Activated naive CD4-positive, alpha-beta T cell treated with anti-CD3 and anti-CD28 coated beads for 36 hours (primary cell): Measurements from ENCODE around the gene RASGRP2. TPM values are rescaled to one million over a fixed set of nuclear protein-coding genes. Genes with fewer than 3 reads are reported as not detected.

Experiments used
- CTCF ChIA-PET: fragments of 350-600 bp; sonication (Branson Sonifier 250); formaldehyde crosslinking; loops from one replicate; lab custom pipeline; 2021; ENCODE audit warnings: antibody characterized with exemption; lab: Charles Lee
- DNase-seq: peaks from one replicate; pipeline ENCODE4 v3.0.0-alpha.2; 2020
- H3K27ac Mint-ChIP-seq: one replicate; pipeline ENCODE4 v1.8.0; 2021; ENCODE audit warnings: mild to moderate bottlenecking, mixed read lengths
- H3K27me3 Mint-ChIP-seq: one replicate; pipeline ENCODE4 v1.8.0; 2021; ENCODE audit warnings: low read depth, mixed read lengths
- H3K36me3 Mint-ChIP-seq: one replicate; pipeline ENCODE4 v1.8.0; 2021; ENCODE audit warnings: low read depth, mixed read lengths
- H3K4me1 Mint-ChIP-seq: one replicate; pipeline ENCODE4 v1.8.0; 2021; ENCODE audit warnings: low read depth, mixed read lengths
- H3K4me3 Mint-ChIP-seq: one replicate; pipeline ENCODE4 v1.8.0; 2021; ENCODE audit warnings: mild to moderate bottlenecking, moderate library complexity, mixed read lengths
- H3K9me3 Mint-ChIP-seq: one replicate; pipeline ENCODE4 v1.8.0; 2021; ENCODE audit warnings: mixed read lengths
- intact Hi-C: fragments of 100-400 bp; cut with micrococcal nuclease; formaldehyde crosslinking; loops from one replicate; pipeline ENCODE4 v1.15.1; 2023
- total RNA-seq, 2 experiments: library from RNA; stranded (reverse); gene quantifications; one replicate each; pipeline ENCODE4 v1.2.3, GENCODE V29; 2021

RASGRP2 gene
- total RNA-seq, 2 experiments from 2014 or later: 5.2 to 5.6 TPM

DNA sequence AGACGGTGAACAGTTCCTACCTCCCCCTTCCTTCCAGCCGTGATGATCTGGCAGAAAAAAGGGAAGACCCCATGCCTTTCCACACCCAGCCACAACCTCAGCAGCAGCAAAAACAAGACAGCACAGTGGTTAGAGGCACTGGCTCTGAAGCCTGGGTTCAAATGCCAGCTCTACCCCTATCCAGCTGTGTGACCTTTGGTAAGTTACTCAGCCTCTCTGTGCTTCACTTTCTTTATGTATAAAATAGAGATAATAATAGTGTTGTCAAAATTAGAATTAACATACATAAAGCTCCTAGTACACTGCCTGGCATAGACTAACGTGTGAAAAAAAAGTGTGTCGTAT is 25.2 kb downstream of the RASGRP2 start:
- intact Hi-C loops: no loop called here

DNA sequence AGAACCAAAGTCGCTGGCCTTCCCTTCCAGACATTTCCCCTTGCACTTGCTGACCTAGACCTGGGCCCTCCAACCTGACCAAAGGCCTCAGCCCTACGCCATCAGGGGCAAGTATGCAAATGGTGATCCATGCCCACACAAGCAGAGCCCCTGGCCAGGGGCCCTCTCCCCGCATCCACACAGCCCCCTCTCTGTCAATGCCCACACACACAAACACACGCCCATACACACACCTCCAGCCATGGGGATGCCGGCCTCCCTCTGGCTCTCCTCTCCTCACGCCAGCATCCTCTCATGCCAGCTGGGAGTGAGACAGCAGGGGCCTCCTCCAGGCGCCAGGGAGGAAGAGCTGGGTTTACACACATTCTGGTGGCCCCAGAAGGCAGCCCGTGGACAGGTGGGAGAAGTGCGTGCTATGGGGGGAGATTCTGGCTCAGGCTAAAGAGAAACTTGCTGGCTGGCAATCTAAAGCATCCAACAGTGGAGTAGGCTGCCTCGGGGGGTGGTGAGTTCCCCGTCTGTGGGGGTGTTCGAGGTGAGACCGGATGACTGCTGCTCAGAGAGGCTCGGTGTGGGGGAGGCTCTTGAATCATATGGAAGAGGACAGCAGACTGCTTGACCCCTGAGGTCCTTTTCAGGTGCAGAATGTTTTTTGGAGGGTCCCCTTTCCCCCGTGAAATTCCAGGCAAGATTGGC is 25.7 kb downstream of the RASGRP2 start:
- peaks cover 58% of the 10 kb centered on the region for H3K27me3 Mint-ChIP-seq
- DNase-seq: no peak
- no peaks in the 10 kb centered on the region for H3K9me3 Mint-ChIP-seq
- H3K36me3 Mint-ChIP-seq: no peaks in the 10 kb centered on the region
- intact Hi-C loops: no loop called here
- H3K4me1 Mint-ChIP-seq: no peaks in the 10 kb centered on the region
- H3K4me3 Mint-ChIP-seq: no peak overlapping the region
- CTCF ChIA-PET: interaction anchor here (2.2 kb wide), 1 partner anchor 29 kb away, joined by 9 read pairs; no protein-coding TSS in a partner anchor
- H3K27ac Mint-ChIP-seq: no peak overlapping the region

More for the DNA sequence above, 25.2 kb downstream of the RASGRP2 start:
- no peak for DNase-seq
- Mint-ChIP-seq H3K36me3 (no peaks in the 10 kb centered on the region), H3K4me1 (peaks cover 3% of the 10 kb centered on the region), H3K27ac (no peak overlapping the region), H3K9me3 (no peaks in the 10 kb centered on the region), H3K4me3 (no peak overlapping the region), H3K27me3 (peaks cover 58% of the 10 kb centered on the region)
- CTCF ChIA-PET: interaction anchor here (2.2 kb wide), 1 partner anchor 30 kb away, joined by 9 read pairs; no protein-coding TSS in a partner anchor

DNA sequence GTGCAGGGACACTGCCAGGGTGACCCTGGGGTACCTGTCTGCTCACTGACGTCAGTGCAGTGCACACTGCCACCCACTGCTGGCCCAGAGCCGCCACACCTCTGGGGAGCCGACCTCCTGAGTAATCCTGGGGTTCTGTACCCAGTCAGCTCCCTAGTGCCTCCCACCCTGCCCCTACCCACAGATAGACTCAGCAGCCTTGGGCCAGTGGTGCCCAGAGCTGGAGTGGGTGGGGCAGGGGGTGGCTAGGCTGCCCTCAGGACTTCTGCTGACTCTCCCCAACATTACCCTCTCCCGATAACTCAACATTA is 26.7 kb downstream of the RASGRP2 start:
- no peaks in the 10 kb centered on the region for H3K9me3 Mint-ChIP-seq
- H3K27me3 Mint-ChIP-seq: peaks cover 59% of the 10 kb centered on the region
- CTCF ChIA-PET: interaction anchor here (0.8 kb wide), 1 partner anchor 29 kb away, joined by 3 read pairs; no protein-coding TSS in a partner anchor
- no peaks in the 10 kb centered on the region for H3K36me3 Mint-ChIP-seq
- no peak overlapping the region for H3K4me3 Mint-ChIP-seq
- peaks cover 2% of the 10 kb centered on the region for H3K4me1 Mint-ChIP-seq
- DNase-seq: no peak
- no peak overlapping the region for H3K27ac Mint-ChIP-seq
- intact Hi-C loops: no loop called here

DNA sequence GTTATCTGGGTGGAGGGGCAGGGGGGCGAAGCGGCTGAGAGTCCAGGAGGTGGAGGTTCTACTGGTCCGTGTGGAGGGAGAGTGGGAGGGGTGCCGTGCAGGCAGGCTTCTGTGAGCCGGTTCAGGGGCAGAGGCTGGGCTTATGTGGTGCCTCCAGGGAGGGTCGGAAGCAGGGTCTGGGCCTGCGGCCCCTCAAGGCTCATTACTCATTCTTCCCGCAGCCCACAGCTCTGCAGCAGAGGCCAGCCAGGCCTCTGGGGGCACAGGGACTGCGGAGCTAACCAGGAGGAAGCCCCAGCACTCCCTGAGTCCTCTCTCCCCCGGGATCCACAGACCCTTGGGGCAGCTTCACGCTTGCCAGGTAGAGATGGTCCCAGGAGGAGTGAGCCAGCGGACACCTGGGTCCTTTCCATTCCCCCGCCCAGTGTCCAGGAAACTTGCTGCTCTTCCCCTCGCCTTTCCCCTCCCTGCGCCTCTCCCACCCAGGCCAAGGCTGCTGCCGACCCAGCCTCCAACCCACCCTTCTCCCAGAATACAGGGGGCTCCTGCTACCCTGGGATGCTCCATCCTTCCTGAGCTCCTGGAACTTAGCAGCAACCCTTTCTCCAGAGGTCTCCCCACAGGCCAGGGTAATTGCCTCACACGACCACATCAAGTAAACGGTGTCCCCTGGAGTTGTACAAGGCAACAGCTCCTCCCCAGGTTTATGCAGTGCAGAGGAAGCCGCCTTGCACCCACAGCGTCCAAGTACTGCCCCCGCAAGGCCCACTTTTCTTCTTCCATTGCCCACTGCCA is 27.3 kb downstream of the RASGRP2 start:
- H3K4me3 Mint-ChIP-seq: no peak overlapping the region

DNA sequence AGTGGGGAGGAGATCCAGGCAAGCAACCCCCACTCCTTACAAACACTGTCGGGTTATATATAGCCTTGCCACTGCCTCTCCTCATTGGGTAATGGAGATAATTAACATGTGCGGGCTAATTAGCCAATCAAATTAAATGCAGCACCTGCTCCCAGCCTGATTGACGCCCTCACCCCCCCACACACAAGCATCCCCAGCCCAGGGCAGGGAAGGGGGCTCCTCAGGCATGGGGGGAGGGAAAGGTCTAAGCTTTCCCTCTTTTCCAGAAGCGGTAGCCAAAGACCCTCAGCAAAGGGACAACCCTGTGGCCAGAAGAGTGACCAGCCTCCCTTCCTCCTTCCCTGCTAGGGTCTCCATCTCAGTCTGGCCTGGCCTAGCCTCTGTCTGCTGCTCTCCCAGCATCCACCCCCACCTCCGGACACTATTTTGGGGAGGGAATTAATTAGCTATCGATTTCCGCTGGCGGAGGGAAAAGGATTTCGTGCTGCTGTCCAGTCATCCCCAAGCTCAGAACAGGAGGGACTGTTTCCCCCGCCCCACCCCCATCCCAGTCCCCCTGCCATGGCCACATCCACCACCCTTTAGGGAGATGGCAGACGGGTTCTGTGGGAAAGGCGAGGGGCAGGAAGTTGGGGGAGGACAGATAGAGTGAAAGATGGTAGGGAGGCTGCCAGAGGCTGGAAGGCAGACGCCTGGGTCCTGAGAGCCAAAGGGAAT is 28.0 kb downstream of the RASGRP2 start:
- CTCF ChIA-PET: interaction anchor here (0.7 to 1.2 kb wide), 2 partner anchors 27 to 28 kb away, joined by 3 to 4 read pairs; no protein-coding TSS in a partner anchor
- DNase-seq: no peak
- no peak overlapping the region for H3K27ac Mint-ChIP-seq
- peaks cover 12% of the 10 kb centered on the region for H3K4me1 Mint-ChIP-seq
- intact Hi-C loops: no loop called here
- H3K9me3 Mint-ChIP-seq: no peaks in the 10 kb centered on the region
- no peaks in the 10 kb centered on the region for H3K36me3 Mint-ChIP-seq
- H3K4me3 Mint-ChIP-seq: no peak overlapping the region
- H3K27me3 Mint-ChIP-seq: peaks cover 62% of the 10 kb centered on the region

More for the DNA sequence above, 27.3 kb downstream of the RASGRP2 start:
- no peak for DNase-seq
- H3K27ac Mint-ChIP-seq: no peak overlapping the region
- H3K27me3 Mint-ChIP-seq: peaks cover 59% of the 10 kb centered on the region
- intact Hi-C loops: no loop called here
- peaks cover 7% of the 10 kb centered on the region for H3K4me1 Mint-ChIP-seq
- no peaks in the 10 kb centered on the region for H3K9me3 Mint-ChIP-seq
- no peaks in the 10 kb centered on the region for H3K36me3 Mint-ChIP-seq
- CTCF ChIA-PET: no interaction called here

DNA sequence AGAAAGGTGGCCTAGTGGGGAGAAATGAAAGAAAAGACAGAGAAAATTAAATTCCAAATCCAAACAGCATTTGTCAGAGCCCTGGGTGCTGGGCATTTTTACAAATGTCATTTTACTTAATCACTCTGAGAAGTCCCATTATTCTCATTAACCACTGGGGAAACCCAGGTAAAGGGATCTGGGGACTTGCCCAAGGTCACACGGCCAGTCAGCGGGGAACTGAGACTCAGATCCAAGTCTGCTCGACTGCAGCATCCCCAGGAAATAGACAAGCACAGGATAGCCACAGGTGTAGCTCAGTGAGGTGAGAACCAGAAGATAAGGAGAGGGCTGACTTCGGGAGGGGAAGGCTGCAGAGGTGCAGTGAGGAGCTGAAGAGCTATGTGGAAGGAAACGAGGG is 28.8 kb downstream of the RASGRP2 start:
- H3K27me3 Mint-ChIP-seq: peaks cover 63% of the 10 kb centered on the region
- intact Hi-C loops: no loop called here
- peaks cover 14% of the 10 kb centered on the region for H3K4me1 Mint-ChIP-seq
- no peak overlapping the region for H3K4me3 Mint-ChIP-seq
- H3K9me3 Mint-ChIP-seq: no peaks in the 10 kb centered on the region
- H3K27ac Mint-ChIP-seq: no peak overlapping the region
- CTCF ChIA-PET: interaction anchor here (0.7 to 1.2 kb wide), 3 partner anchors 26 to 29 kb away, joined by 3 to 4 read pairs (median 3); no protein-coding TSS in a partner anchor
- DNase-seq: no peak
- H3K36me3 Mint-ChIP-seq: no peaks in the 10 kb centered on the region

DNA sequence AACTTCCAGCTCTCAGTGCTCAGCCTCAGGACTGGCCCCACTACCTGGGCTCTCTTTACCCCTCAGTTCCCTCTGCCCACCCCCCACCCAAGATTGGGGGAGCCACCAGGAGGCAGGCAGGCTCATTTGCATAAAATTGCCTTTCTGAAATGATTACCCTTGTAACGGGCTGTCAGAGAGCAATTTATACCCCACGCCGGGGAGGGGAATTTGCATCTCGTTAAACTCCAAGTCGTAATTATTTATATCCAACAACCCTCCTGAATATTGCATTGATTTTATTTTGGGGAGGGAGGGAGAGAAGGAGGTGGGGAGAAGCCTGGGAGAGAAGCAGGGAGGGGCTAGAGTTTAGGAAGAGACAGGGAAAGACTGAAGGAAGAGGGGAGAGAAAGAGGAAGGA is 29.3 kb downstream of the RASGRP2 start:
- no peak overlapping the region for H3K4me3 Mint-ChIP-seq
- H3K4me1 Mint-ChIP-seq: peaks cover 14% of the 10 kb centered on the region
- DNase-seq: no peak
- H3K27ac Mint-ChIP-seq: no peak overlapping the region
- H3K27me3 Mint-ChIP-seq: peaks cover 61% of the 10 kb centered on the region
- CTCF ChIA-PET: interaction anchor here (1.0 to 1.2 kb wide), 2 partner anchors 26 to 28 kb away, joined by 3 to 4 read pairs; no protein-coding TSS in a partner anchor
- H3K36me3 Mint-ChIP-seq: no peaks in the 10 kb centered on the region
- intact Hi-C loops: no loop called here
- H3K9me3 Mint-ChIP-seq: no peaks in the 10 kb centered on the region

DNA sequence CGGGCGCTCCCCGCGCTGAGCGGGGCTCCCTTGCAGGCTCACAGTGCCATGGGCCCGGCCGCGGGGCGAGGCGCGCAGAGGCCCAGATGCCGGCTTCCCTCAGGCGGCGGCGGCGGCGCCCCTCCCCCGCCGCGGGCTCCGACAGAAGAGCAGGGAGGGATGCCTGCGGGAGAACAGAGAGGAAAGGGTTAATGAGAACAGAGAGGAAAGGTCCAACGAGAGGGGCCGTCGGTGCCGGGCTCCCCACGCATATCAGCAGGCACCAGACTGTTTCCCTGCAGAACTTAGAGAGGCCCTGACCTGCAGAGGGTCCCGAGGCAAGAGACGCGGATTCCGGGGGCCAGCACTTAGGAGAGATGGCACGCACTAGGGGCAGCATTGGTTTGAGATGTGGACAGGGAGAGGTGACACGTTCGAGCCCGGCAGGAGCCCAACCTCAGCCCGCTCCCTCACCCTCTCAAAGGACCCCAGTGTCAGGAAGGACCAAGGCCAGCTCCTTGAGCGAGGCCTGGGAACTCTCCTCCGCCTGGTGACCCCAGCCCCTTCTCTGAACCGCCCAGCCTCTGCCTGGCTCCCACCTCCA is 30.1 kb downstream of the RASGRP2 start:
- Mint-ChIP-seq H3K4me1 (peaks cover 14% of the 10 kb centered on the region), H3K36me3 (no peaks in the 10 kb centered on the region), H3K27ac (no peak overlapping the region), H3K4me3 (peak overlapping the region; percentile 19), H3K27me3 (peaks cover 63% of the 10 kb centered on the region), H3K9me3 (no peaks in the 10 kb centered on the region)
- DNase-seq: no peak
- CTCF ChIA-PET: no interaction called here
- intact Hi-C loops: no loop called here

DNA sequence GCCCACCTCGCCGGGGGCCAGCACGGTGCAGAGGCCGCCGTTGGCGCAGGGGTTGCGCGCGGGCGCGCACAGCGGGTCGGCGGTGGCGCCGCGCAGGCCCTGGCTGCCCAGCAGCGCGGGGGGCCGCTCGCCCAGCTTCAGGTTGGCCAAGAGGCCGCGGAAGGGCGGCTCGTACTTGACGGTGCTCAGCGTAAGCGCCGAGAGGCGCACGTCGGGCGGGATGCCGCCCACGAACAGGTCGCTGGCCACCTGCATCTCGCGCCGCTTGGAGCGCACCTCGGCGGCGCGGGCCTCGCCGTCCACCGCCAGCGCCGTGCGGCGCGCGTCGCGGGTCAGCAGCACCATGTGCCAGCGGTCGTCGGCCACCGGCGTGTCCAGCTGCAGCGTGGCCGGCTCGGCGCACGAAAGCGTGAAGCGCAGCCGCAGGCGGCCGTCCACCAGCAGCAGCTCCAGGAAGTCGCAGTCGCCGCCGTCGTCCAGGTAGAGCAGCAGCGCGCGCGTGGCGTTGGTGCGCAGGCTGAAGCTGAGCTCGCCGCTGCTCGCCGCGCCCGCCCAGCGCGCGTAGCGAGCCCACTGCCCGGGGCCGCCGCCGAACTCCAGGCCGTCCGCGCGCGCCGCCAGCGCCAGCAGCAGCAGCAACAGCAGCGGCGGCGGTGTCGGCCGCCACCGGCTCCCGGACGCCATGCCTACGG is 30.8 kb downstream of the RASGRP2 start:
- peaks cover 14% of the 10 kb centered on the region for H3K4me1 Mint-ChIP-seq
- H3K4me3 Mint-ChIP-seq: no peak overlapping the region
- intact Hi-C loops: no loop called here
- no peak overlapping the region for H3K27ac Mint-ChIP-seq
- H3K36me3 Mint-ChIP-seq: no peaks in the 10 kb centered on the region
- peaks cover 66% of the 10 kb centered on the region for H3K27me3 Mint-ChIP-seq
- CTCF ChIA-PET: no interaction called here
- no peak for DNase-seq
- H3K9me3 Mint-ChIP-seq: no peaks in the 10 kb centered on the region

DNA sequence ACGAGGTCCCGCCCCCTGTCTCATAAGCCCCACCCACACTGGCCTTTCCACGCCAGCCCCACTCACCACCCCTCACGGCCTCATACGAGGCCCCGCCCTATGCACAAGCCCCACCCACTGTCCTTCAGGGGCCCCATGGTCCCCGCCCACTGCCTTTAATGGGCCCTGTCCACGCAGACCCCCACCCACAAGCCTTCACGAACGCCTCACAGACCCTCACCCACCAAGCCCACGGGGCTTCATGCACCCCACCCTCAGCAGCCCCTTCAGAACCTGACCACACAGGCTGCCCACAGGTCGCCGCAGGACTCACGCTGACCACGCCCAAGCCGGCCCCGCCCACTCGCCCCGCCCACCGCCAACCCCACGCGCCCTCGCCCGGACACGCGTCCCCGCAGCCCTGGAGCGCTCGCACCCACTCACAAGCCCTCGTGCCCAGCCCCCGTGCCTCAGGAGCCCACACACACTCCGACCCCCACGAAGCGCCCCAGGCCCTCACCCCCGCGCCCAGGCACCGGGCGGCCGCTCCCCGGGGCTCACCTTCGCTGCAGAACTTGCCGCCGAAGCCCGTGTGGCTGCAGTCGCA is 31.4 kb downstream of the RASGRP2 start:
- Mint-ChIP-seq H3K4me3 (no peak overlapping the region), H3K9me3 (no peaks in the 10 kb centered on the region), H3K27me3 (peaks cover 68% of the 10 kb centered on the region), H3K4me1 (peaks cover 14% of the 10 kb centered on the region), H3K27ac (no peak overlapping the region), H3K36me3 (no peaks in the 10 kb centered on the region)
- no peak for DNase-seq
- intact Hi-C loops: no loop called here
- CTCF ChIA-PET: no interaction called here

DNA sequence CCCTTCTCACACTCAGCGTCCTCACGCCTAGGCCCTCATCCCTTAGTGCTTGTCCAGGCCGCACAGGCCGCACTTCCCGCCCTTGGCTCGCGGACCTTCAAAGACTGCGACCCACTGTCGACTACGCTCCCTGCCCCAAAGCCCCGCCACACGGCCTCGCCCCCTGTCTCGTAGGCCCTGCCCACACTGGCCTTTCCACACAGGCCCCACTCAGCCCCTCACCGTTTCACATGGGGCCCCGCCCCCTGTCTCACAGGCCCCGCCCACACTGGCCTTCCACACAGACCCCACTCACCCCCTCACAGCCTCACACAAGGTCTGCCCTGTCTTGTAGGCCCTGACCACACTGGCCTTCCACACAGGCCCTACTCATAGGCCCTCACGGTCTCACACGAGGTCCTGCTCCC is 32.0 kb downstream of the RASGRP2 start:
- Mint-ChIP-seq H3K4me1 (peaks cover 14% of the 10 kb centered on the region), H3K4me3 (no peak overlapping the region), H3K27ac (no peak overlapping the region), H3K9me3 (no peaks in the 10 kb centered on the region), H3K27me3 (peaks cover 64% of the 10 kb centered on the region), H3K36me3 (no peaks in the 10 kb centered on the region)
- DNase-seq: no peak
- CTCF ChIA-PET: no interaction called here
- intact Hi-C loops: no loop called here
